ENCODE data around the gene RHOG. TPM values are rescaled to one million over a fixed set of nuclear protein-coding genes. Genes with fewer than 3 reads are reported as not detected.

RHOG gene
- total RNA-seq, 2 experiments from 2014 or later: 154 to 163 TPM

- peak overlapping the region; percentile 86 for H3K4me3 Mint-ChIP-seq
- H3K4me1 Mint-ChIP-seq: peaks cover 64% of the 10 kb centered on the region
- no peaks in the 10 kb centered on the region for H3K9me3 Mint-ChIP-seq (ENCODE audit: low read depth)
- CTCF ChIA-PET: interaction anchor here (0.8 to 16.8 kb wide), 30 partner anchors 12 to 240 kb away, joined by 3 to 474 read pairs (median 12); partner anchors contain the start of genes PGAP2 and RHOG
- peak; percentile 82 for DNase-seq
- H3K36me3 Mint-ChIP-seq: peaks cover 12% of the 10 kb centered on the region
- peak overlapping the region; percentile 82 for H3K27ac Mint-ChIP-seq
- ATAC-seq: peak; percentile 20
- no peaks in the 10 kb centered on the region for H3K27me3 Mint-ChIP-seq
Observed at GRCh38 chr11:3855808-3856491, 15.2 kb upstream of the RHOG start.

GRCh38 chr11:3854977-3855807 is 14.4 kb upstream of the RHOG start, which contains the start of gene STIM1:
Gene STIM1 (plus strand): TSS chr11:3855664. CDS start chr11:3856271, 607 bp downstream.
- Mint-ChIP-seq H3K4me3 (peak within 1 kb of the TSS; percentile 86), H3K9me3 (ENCODE audit: low read depth) (no peaks in the 10 kb centered on the region), H3K27ac (peak within 1 kb of the TSS; percentile 97), H3K4me1 (peaks cover 56% of the 10 kb centered on the region), H3K36me3 (peaks cover 10% of the 10 kb centered on the region), H3K27me3 (no peaks in the 10 kb centered on the region)
- ATAC-seq (peak; percentile 74), DNase-seq (peak; percentile 98)
- CTCF ChIA-PET: interaction anchor here (0.6 to 16.8 kb wide), 59 partner anchors 13 to 253 kb away, joined by 3 to 474 read pairs (median 7); partner anchors contain the start of genes NUP98, PGAP2 and RHOG

- peaks cover 51% of the 10 kb centered on the region for H3K4me1 Mint-ChIP-seq
- peak overlapping the region; percentile 86 for H3K4me3 Mint-ChIP-seq
- no peak for DNase-seq
- H3K27ac Mint-ChIP-seq: peak overlapping the region; percentile 97
- no peaks in the 10 kb centered on the region for H3K9me3 Mint-ChIP-seq (ENCODE audit: low read depth)
- CTCF ChIA-PET: interaction anchor here (0.6 to 16.8 kb wide), 56 partner anchors 13 to 253 kb away, joined by 3 to 474 read pairs (median 7); partner anchors contain the start of genes NUP98, PGAP2 and RHOG
- ATAC-seq: no peak
- H3K36me3 Mint-ChIP-seq: peaks cover 10% of the 10 kb centered on the region
- no peaks in the 10 kb centered on the region for H3K27me3 Mint-ChIP-seq
Observed at GRCh38 chr11:3854660-3854976, 13.9 kb upstream of the RHOG start.

- CTCF ChIA-PET: interaction anchor here (0.8 to 16.8 kb wide), 53 partner anchors 14 to 254 kb away, joined by 3 to 474 read pairs (median 7); partner anchors contain the start of genes NUP98, PGAP2 and RHOG
- DNase-seq: peak; percentile 83
- Mint-ChIP-seq H3K27ac (peak overlapping the region; percentile 97), H3K4me3 (peak overlapping the region; percentile 86), H3K27me3 (no peaks in the 10 kb centered on the region), H3K9me3 (ENCODE audit: low read depth) (no peaks in the 10 kb centered on the region), H3K4me1 (peaks cover 50% of the 10 kb centered on the region), H3K36me3 (peaks cover 10% of the 10 kb centered on the region)
- peak; percentile 52 for ATAC-seq
Observed at GRCh38 chr11:3853899-3854659, 13.3 kb upstream of the RHOG start.

GRCh38 chr11:3853545-3853842 is 12.7 kb upstream of the RHOG start:
- ATAC-seq (no peak), DNase-seq (no peak)
- H3K27me3 Mint-ChIP-seq: no peaks in the 10 kb centered on the region
- CTCF ChIA-PET: interaction anchor here (1.0 to 16.8 kb wide), 14 partner anchors 14 to 236 kb away, joined by 3 to 474 read pairs (median 22); partner anchors contain the start of genes PGAP2 and RHOG
- H3K9me3 Mint-ChIP-seq (ENCODE audit: low read depth): no peaks in the 10 kb centered on the region
- H3K4me1 Mint-ChIP-seq: peaks cover 47% of the 10 kb centered on the region
- peak overlapping the region; percentile 97 for H3K27ac Mint-ChIP-seq
- H3K4me3 Mint-ChIP-seq: no peak overlapping the region
- peaks cover 10% of the 10 kb centered on the region for H3K36me3 Mint-ChIP-seq

GRCh38 chr11:3849297-3849874 is 8.6 kb upstream of the RHOG start:
- Mint-ChIP-seq H3K9me3 (ENCODE audit: low read depth) (no peaks in the 10 kb centered on the region), H3K36me3 (no peaks in the 10 kb centered on the region), H3K4me3 (no peak overlapping the region), H3K27me3 (no peaks in the 10 kb centered on the region), H3K27ac (no peak overlapping the region), H3K4me1 (peaks cover 31% of the 10 kb centered on the region)
- DNase-seq (peak; percentile 60), ATAC-seq (peak; percentile 71)
- CTCF ChIA-PET: interaction anchor here (0.6 to 16.8 kb wide), 44 partner anchors 9 to 248 kb away, joined by 3 to 474 read pairs (median 5); partner anchors contain the start of gene RHOG

GRCh38 chr11:3845670-3846069 is 4.9 kb upstream of the RHOG start:
- ATAC-seq: no peak
- no peak overlapping the region for H3K4me3 Mint-ChIP-seq
- H3K27me3 Mint-ChIP-seq: no peaks in the 10 kb centered on the region
- H3K27ac Mint-ChIP-seq: no peak overlapping the region
- H3K9me3 Mint-ChIP-seq (ENCODE audit: low read depth): no peaks in the 10 kb centered on the region
- no peak for DNase-seq
- H3K36me3 Mint-ChIP-seq: no peaks in the 10 kb centered on the region
- CTCF ChIA-PET: interaction anchor here (16.8 to 17.3 kb wide), 2 partner anchors 6 to 225 kb away, joined by 311 to 474 read pairs; partner anchors contain the start of gene STIM1
- H3K4me1 Mint-ChIP-seq: peaks cover 22% of the 10 kb centered on the region

GRCh38 chr11:3845246-3845645 is 4.5 kb upstream of the RHOG start:
- Mint-ChIP-seq H3K27ac (no peak overlapping the region), H3K4me3 (no peak overlapping the region), H3K27me3 (no peaks in the 10 kb centered on the region), H3K4me1 (peaks cover 22% of the 10 kb centered on the region), H3K36me3 (no peaks in the 10 kb centered on the region), H3K9me3 (ENCODE audit: low read depth) (no peaks in the 10 kb centered on the region)
- CTCF ChIA-PET: interaction anchor here (16.8 to 17.3 kb wide), 2 partner anchors 7 to 225 kb away, joined by 311 to 474 read pairs; partner anchors contain the start of gene STIM1
- DNase-seq: no peak
- no peak for ATAC-seq

GRCh38 chr11:3843326-3843725 is 2.6 kb upstream of the RHOG start:
- CTCF ChIA-PET: interaction anchor here (1.0 to 17.3 kb wide), 5 partner anchors 9 to 230 kb away, joined by 3 to 311 read pairs (median 3); partner anchors contain the start of gene STIM1
- H3K27ac Mint-ChIP-seq: peak overlapping the region; percentile 24
- H3K36me3 Mint-ChIP-seq: peaks cover 16% of the 10 kb centered on the region
- DNase-seq (no peak), ATAC-seq (no peak)
- no peaks in the 10 kb centered on the region for H3K27me3 Mint-ChIP-seq
- peaks cover 27% of the 10 kb centered on the region for H3K4me1 Mint-ChIP-seq
- H3K9me3 Mint-ChIP-seq (ENCODE audit: low read depth): no peaks in the 10 kb centered on the region
- H3K4me3 Mint-ChIP-seq: no peak overlapping the region

GRCh38 chr11:3841426-3842350 is 929 bp upstream of the RHOG start:
- Mint-ChIP-seq H3K27ac (peak overlapping the region; percentile 96), H3K4me1 (peaks cover 42% of the 10 kb centered on the region), H3K4me3 (peak overlapping the region; percentile 92), H3K27me3 (no peaks in the 10 kb centered on the region), H3K36me3 (peaks cover 23% of the 10 kb centered on the region), H3K9me3 (ENCODE audit: low read depth) (no peaks in the 10 kb centered on the region)
- DNase-seq (peak; percentile 95), ATAC-seq (peak; percentile 76)
- CTCF ChIA-PET: interaction anchor here (0.6 to 17.3 kb wide), 36 partner anchors 9 to 463 kb away, joined by 3 to 311 read pairs (median 4); partner anchors contain the start of genes NUP98, PGAP2, STIM1 and ZNF195

- peaks cover 53% of the 10 kb centered on the region for H3K4me1 Mint-ChIP-seq
- H3K4me3 Mint-ChIP-seq: peak overlapping the region; percentile 92
- ATAC-seq (peak; percentile 1), DNase-seq (peak; percentile 63)
- no peaks in the 10 kb centered on the region for H3K9me3 Mint-ChIP-seq (ENCODE audit: low read depth)
- H3K27me3 Mint-ChIP-seq: no peaks in the 10 kb centered on the region
- peaks cover 30% of the 10 kb centered on the region for H3K36me3 Mint-ChIP-seq
- CTCF ChIA-PET: interaction anchor here (0.8 to 17.3 kb wide), 13 partner anchors 12 to 461 kb away, joined by 3 to 311 read pairs (median 8); partner anchors contain the start of genes PGAP2, STIM1 and ZNF195
- H3K27ac Mint-ChIP-seq: peak overlapping the region; percentile 89
Observed at GRCh38 chr11:3840004-3840869, 522 bp downstream of the RHOG start.
